HS-5 (cell line): ENCODE measurements around the gene FOSL2.
"Not testable (repeated sequence)": the region's sequence is repeated elsewhere in the genome, so short reads cannot be mapped to it uniquely, and the experiment has no call there.

Experiments
- DNase-seq: peaks from one replicate; pipeline ENCODE4 v3.0.0-alpha.2; 2012; ENCODE audit warnings: low read depth

FOSL2 gene

DNA sequence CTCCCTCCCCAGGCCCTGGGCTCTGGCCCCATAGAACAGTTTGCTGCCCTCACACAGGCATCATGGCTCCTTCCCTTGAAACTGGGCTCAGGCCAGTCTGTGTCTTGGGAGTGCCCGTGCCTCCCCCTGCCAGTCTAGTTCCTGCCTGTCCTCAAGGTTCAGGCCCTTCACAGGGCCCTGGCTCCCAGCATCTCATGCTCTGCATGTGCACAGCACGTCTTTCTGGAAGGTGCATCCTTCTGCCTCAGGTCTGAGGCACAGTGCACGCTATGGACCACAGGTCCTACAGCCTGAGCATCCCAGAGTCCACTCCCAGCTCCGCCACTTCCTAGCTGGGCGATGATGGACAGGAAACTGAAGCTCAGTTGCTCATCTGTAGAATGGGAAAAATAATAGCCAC, 35.6 kb upstream of the FOSL2 start:
- DNase-seq: no peak

DNA sequence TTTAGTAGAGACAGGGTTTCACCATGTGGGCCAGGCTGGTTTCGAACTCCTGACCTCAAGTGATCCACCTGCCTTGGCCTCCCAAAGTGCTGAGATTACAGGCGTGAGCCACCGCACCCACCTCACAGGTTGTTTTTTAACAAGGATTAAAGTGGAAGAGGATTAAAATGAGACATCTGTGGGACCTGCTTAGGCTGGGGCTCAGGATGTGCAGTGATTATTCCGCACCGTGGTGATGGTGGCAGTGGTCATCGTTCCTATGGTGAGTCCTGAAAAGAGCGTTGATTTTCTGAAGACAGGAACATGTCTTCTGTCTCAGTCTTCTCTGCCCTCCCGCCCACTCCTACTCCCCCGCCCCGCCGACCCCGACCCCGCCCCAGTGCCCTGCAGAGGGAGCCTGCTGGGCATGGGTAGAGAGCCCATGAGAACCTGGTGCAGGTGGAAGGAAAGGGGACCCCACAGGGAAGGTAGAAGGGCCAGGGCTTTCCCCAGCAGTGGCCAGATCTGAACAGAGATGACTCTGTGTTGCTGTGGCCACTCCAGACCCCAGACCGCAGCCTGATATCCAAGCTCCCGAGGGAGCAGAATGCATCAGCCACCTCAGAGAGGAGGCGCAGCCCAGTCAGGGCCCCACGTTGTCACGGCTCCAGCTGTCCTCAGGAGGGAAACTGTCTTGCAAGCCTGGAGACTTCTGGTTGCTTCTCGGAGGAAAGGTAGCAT, 34.5 kb upstream of the FOSL2 start:
- DNase-seq: no peak

DNA sequence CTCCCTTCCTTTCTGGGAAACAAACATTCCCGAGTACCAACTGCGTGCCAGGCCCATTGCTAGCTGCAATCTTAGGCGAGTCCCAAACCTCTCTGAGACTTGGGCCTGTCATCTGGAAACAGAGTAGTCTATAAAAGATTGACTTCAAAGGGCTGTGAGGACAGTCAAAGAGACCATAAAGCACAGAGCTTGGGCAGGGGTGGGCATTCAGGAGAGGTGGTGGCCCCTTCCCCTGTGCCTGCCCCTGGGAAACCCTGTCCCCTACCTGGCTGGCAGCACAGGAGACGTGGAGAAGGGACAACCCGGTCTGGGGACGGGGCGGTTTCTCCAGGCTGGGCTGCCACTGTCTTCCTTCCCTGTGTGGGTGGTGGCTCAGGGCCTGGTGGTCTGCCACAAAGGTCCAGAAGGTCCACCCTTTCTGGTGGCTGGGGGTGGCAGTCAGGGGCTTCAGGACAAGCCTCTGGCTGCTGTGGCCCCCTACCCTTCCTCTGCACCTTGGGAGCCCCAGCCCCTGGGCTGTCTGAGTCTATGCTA, 33.9 kb upstream of the FOSL2 start:
- DNase-seq: no peak

DNA sequence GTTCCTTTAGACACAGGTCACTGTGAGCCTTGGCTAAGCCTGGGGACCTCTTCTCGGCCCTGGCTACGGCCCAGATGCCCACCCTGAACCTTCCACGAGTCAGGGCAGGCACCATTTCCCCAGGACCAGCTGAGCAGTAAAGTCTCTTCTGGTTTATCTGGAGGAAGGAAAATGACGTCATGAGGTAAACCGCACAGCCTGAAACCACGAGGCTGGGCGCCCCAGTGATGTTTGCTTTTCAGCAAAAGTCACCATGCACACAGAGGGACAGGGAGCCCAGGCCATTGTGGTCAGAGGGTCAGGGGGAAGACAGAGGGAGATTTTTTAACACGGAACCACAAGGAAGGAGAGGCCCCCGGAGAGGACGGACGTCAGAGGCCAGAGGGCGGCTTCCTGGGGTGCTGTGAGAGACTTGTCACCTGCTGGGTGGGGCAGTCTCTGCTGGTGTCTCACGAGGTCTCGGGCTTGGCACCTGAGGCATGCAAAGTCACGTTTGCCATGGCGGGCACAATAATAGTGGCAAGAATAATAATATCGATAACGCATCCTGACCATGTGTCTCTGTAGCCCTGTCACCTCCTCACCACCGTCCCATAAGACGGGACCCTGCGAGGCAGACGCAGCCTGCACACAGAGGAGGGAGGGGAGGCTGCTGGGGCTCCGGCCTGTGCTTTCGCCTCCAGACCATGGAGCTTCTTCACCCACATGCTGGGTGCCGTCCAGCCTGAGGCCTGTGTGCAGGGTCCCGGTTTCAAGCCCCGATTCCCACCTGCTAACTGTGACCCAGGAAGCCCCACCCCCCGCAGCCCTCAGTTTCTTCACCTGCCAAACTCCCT, 33.2 kb upstream of the FOSL2 start:
- DNase-seq: no peak

DNA sequence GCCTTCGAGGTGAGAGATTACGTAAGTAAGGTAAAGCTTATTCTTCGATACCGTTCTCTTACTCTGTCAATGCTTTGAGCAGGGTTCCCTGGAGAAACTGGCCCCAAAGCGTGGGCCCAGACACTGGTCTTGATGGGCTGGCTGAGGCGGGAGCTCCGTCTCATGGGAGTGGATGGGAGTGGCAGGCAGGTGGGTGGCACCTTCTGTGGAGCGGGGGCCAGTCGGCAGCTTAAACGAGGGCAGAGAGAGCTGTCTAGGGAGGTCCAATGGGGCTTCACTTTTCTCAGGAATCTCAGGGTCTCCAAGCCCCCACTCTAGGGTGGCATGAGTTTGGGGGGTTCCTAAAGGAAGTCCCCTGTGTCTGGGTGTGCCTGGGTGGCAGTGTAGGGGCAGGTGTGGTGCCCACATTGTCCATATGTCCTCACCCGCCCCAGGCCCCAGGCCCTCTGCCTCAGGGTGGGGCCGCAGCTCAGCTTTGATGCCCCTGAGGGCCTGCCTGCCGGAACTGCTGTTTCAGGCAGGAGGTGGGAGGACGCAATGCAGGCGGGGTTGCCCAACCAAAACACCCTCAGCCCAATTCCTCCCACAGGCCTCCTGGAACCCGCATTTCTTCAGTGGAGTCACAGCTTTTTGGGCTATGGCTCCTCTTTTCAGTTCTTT, 32.5 kb upstream of the FOSL2 start:
- DNase-seq: no peak

DNA sequence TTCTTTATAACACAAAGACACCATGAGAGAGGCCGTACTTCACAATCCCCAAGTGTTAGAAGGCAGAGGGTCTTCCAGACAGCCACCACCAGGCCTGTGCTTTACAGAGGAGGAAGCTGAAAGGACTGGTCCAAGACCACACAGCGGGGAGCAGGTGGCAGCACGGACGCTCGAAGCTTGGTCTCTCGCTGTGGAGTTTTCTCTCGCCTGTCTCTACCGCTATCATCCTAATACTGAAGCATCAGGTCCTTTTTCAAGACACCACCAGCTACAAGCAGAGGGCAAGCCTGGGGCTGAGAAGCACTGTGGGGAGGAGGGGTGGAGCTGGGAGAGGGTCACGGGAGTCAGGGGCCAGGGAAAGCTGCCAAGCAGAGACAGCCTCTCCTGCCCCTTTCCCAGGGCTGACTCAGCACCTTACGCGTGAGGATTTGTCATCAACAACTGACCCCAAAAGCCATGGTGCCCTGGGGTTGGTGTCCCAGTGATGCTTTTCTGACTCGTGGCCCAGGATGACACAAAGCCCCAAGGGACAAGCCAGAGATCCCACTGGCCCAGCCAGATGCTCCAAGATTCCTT, 31.9 kb upstream of the FOSL2 start:
- DNase-seq: peak; percentile 40

DNA sequence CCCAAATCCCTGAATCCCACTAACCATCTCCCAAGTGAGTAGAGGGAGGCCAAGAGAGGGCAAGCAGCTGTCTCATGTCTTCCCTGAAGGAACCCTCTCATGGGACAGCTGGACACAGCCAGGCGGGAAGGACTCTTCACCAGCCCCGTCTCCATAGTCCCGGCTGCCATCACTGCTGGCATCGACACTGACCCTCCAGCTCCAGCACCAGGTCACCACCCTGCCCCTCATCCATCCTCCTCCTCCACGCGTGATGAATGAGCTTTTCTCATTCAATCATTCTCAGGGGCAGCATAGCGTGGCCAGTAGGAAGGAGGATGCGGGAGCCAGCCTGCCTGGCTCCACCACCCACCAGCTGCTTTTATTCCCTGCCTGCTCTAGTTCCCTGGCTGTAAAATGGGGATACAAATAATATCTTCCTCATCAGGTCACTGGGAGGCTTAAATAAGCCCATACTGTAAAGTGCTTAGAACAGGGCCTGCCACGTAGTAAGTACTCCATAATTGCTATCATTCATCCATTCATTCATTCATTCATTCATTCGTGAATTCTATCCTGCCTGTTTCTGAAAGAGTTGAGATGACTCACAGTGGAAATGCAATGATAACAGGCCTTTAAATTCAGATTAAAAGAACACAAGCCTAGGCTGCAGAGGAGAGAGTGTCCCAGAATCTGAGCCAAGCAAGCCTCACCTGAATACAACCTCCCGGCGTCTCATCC, 30.5 kb upstream of the FOSL2 start:
- no peak for DNase-seq

DNA sequence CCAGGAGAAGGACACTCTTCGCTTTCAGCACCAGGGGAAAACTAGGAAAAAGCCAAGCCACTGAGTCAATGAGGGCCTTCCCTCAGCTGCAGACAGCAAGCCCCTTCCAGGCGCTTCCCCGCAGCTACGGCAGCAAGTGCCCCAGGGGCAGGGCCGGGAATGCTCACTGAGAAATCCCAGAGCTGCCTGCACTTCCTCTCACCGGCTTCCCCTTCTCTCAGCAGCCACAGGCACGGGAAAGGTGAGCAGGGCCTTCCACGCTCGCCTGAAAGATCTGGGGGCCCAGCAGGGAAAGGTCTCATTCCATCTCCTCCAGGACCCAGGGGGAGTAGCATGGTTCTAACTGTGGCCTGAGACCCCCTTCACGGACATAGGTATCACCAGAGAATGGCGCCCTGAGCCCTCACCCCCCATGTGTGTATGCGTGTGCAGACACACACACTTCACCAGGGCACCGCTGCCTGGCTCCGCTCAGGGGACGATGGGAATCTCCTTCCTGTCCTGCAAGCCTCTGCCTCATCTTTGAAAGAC, 29.6 kb upstream of the FOSL2 start:
- no peak for DNase-seq

DNA sequence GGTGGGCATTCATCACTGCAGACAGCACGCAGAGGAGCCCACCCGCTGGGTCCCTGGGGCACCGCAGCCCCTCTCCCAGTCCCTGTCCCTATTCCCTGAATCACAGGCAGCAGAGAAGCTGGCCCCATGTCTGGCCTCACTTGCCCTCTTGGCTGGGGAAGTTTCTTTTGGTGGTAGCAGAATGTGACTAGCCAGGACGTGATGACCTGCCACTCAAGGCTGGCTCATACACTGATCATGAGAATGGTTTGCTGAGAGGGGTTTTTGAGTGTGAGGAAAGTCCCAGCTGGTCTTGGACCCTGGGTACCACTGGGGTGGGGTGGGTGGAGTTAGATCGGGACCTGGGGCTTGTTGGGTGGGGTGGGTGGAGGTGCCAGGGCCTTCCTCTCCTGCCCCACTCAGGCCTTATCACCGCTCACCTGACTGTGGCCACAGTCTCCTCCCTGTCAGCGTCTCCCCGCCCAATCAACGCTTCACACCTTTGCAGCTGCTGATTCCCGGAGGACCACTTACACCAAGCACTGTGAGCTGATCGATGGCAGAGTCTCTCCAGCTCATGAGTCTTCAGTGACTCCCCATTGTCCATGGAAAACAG, 28.9 kb upstream of the FOSL2 start:
- no peak for DNase-seq

DNA sequence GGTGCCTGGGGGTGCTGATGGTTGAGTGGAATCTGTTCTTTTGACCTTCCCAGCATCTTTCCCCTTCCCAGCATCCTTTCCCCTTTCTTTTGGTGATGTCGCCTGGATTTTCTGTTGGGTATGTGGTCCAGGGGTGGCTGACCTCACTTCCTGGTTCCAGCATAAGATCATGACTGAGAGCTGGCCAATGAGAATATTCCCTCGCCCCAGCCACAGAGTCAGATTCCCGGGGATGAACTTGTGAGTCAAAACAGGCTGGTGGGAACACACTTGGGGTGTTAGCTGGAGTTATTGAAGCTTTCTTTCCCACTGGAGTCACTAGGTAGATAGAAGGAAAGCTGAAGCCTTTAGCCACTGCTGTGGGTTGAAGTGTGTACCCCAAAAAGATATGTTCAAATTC, 28.0 kb upstream of the FOSL2 start:
- DNase-seq: no peak

DNA sequence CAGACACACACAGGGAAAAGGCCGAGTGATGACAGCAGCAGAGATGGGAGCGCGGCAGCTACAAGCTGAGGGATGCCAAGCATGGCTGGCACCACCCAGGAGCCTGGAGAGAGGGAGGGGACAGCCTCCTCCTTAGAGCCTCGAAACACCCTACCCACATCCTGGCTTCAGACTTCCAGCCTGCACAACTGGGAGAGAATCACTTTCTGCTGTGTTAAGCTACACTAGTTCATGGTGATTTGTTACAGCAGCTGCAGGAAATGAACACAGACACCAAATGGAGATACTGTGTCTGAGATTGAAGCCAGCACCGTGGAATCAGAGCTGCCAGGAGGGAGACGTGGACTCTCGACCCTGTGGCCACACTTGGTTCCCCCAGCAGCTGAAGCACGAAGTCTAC, 27.5 kb upstream of the FOSL2 start:
- DNase-seq: no peak

DNA sequence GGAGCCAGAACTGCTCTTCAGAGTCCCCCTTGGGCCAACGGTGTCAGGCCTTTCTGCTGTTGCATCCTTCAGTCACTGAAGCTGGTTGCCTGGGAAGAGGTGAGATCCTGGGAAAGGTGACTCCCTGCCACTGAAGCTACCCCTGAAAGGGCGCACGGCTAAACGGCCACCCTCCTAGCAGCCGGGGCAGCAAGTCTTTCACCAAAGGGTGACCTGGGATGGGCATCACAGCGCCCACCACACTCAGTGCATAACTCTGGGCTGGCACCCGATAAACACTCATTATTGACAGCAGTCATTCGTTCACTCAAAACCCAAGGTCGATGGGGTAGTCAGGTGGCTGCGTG, 26.5 kb upstream of the FOSL2 start:
- DNase-seq: no peak

DNA sequence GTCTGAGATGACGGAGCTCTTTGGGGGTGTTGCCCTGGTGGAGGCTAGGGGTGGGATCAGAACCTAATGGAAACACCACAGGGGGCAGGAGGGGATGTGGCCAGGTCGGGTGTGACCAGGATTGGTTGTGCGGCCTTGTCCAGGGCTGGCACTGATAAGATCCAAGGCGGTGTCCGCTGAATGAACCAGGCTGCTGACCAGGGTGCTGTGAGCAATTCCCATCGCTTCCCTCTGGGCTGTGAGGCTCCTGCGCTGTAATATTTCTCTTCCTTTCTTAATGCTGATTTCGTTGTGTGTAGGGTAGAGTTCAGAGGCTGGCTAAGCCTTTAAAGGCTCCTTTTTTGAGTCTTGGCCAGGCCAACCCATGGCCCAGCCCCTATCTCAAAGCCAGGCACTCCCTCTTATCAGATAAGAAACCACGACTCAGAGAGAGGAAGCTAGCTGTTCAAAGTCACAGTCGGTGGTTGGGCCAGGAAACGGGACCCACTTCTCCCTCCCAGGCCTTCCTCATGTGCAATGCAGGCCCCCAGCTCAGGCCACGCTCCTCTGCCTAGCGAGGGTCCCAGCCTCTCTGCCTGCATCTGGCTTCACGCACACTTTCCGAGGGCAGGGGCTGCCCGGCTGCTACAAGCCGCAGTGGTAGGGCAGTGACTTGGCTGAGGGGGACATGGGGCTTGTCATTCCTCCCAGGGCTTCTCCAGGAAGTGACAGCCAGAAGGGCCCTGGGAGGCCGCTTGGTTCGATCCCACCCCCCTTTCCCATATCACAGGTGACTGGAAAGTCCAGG, 26.0 kb upstream of the FOSL2 start:
- no peak for DNase-seq

DNA sequence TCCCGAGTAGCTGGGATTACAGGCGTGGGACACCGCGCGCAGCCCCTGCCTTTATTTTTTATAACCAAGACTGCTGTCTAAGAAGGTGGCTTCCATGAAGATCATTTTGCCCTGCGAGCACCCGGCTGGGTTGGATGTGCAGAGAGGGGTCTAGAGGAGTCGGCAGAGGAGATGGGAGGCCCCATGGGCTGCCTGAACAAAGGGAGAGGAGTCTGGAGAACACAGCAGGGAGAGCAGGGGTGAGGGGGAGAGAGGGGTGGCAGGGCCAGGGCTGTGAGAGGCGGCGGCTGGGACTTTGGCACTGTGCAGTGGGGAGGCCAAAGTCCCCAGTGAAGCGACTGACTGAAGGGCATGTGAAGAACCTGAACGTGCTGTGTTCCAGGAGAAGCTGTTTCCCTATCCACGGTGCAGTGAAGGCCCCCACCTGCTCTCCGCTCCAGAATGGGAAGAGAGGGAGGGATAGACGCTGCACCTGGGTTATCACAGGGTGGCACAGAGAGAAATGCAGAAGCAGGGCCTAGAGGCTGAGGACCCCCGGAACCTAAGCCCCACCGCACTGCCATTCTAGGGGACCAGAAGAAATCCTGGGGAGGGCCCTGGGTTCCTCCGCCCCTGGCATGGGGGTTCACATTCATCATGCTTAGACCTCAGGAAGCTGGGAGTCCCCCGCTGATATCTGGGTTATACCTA, 24.8 kb upstream of the FOSL2 start:
- DNase-seq: no peak

DNA sequence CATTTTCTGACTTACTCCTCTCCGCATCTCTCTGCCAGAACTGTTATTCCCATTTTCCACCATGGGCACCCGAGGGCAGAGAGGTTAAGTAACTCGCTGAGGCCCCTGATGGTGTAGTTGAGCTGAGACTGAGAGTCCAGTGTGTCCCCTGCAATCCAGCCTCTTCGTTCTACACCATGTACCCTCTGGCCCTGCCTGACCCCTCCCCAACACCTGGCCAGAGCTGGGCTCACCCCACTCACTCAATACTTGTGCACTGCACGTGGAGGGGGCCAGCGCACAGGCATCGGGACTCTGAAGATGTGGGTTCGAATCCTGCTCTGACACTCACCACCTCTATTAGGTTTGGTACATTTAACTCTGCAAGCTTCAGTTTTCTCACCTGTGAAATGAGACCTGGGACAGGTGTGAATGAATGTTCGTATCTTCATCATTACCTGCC, 24.3 kb upstream of the FOSL2 start:
- DNase-seq: no peak

DNA sequence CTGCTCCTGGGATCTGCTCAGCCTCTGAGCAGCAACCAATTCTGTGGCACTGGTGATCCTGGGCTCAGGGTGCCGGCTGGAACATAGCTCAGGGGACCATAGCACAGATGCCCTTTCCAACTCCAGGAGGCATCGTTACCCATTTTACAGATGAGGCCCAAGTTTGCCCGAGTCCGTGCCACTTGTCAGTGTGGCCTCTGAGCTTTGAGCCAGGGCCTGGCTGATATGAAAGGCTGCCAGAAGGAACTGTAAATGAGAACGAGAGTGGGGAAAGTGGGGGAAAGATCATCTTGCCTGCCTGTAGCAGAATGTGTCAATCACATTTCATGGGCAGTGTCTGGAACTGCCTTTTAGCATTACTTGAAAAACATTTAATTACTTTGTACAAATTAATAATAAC, 23.3 kb upstream of the FOSL2 start:
- DNase-seq: no peak

DNA sequence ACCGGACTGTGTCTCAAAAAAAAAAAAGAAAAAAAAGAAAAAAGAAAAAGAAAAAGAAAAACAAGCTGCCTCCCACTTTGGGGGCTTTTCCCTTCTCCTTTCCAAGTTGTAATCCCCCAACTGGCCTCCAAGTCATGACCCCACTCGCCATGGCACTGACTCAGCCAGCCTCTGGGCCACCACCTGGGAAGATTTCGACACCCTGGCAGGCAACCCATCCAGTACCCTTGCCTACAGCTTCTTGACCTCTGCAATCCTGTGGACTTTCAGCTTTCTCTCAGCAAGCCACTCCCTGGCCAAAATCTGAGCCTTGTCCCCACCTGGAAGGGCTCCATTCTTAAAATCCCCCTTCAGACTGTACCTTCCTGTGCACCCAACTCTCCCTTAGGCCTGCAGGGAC, 22.3 kb upstream of the FOSL2 start:
- no peak for DNase-seq

DNA sequence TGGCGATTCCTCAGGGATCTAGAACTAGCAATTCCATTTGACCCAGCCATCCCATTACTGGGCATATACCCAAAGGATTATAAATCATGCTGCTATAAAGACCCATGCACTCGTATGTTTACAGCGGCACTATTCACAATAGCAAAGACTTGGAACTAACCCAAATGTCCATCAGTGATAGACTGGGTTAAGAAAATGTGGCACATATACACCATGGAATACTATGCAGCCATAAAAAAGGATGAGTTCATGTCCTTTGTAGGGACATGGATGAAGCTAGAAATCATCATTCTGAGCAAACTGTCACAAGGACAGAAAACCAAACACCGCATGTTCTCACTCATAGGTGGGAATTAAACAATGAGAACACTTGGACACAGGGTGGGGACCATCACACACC, 20.9 kb upstream of the FOSL2 start:
- DNase-seq: not testable (repeated sequence)

DNA sequence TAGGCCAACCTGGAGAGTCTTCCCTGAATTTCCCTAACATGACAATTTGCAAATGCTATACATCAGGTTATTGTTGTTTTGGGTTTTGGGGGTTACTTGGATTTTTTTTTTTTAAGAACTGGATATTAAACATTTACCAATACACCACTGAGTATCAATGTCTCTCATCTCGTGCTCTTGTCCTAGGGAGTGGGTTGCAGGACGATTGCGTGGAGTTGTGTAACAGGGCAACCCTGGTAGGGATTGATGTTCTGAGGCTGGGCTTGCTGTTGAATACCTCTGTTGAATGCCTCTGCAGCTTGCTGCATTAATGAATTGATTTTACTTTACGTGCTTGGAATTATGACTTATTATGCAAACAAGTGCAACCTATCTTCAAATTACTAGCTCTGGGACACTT, 18.8 kb upstream of the FOSL2 start:
- no peak for DNase-seq

DNA sequence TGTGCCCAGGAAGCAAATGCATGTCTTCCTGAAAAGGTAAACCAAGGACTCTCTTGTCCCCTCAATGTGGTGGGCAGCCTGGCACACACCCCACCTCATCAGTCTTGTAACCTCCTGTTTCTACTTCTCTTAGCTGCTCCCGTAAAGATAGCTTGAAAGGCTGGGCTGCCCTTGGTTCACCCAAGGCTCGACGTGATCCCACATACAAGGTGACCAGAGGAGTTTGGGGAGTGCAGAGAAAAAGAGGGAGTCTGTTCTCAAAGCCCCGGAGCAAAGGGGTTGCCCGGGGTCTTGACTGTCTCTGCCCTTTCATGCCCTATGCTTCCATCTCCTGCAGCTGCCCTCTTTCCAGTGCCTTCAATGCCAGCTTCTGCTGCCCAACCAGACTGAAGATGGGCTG, 18.3 kb upstream of the FOSL2 start:
- DNase-seq: no peak
